HUES6 (cell line): Measurements from ENCODE around the gene ADAM12.

ENCODE experiments used
- H3K27ac ChIP-seq: 2 replicates; pipeline ENCODE4 v1.7.0; 2013; ENCODE audit warnings: low read depth, mild to moderate bottlenecking, low read length, inconsistent platforms
- H3K27me3 ChIP-seq: 2 replicates; pipeline ENCODE4 v1.6.1; 2013; ENCODE audit warnings: low read length; ENCODE audit not compliant: control insufficient read depth, insufficient read depth
- H3K36me3 ChIP-seq: 2 replicates; pipeline ENCODE4 v1.6.1; 2013; ENCODE audit warnings: low read length; ENCODE audit not compliant: control insufficient read depth, insufficient read depth
- H3K4me1 ChIP-seq: 2 replicates; pipeline ENCODE4 v1.6.1; 2013; ENCODE audit warnings: low read length; ENCODE audit not compliant: control insufficient read depth, insufficient read depth
- H3K4me3 ChIP-seq: 2 replicates; pipeline ENCODE4 v1.5.1; 2013; ENCODE audit warnings: low read depth, low read length
- H3K9ac ChIP-seq: one replicate; pipeline ENCODE4 v1.6.1; 2013; ENCODE audit warnings: mild to moderate bottlenecking, low read length
- H3K9me3 ChIP-seq: 2 replicates; pipeline ENCODE4 v1.6.1; 2013; ENCODE audit warnings: low read depth, low read length; ENCODE audit not compliant: control insufficient read depth, insufficient read depth

Gene ADAM12

DNA sequence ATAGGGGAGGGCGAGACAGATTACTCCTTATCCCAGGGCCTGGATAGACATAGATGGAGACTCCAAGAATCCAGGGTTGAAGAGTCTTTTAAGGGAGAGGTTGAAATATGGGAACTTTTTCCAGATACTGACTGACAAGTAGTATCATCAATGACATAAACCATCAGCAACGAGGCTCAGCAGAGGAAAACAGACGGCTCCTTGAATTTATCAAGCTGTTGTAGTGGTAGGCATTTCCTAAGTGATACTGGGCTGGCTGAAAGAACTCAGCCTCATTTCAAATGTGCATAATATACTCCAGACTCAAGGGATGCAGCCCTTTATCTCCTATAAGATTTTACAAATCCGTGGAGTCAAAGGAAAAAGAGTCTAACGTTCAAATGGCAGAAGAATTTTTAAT lies 341.4 kb downstream of the ADAM12 start:
- H3K4me1 ChIP-seq: peaks cover 5% of the 10 kb centered on the region
- no peaks in the 10 kb centered on the region for H3K36me3 ChIP-seq
- no peak overlapping the region for H3K4me3 ChIP-seq
- no peak overlapping the region for H3K9ac ChIP-seq
- no peaks in the 10 kb centered on the region for H3K9me3 ChIP-seq
- H3K27ac ChIP-seq: no peak overlapping the region
- no peaks in the 10 kb centered on the region for H3K27me3 ChIP-seq

- no peaks in the 10 kb centered on the region for H3K9me3 ChIP-seq
- H3K36me3 ChIP-seq: no peaks in the 10 kb centered on the region
- no peaks in the 10 kb centered on the region for H3K27me3 ChIP-seq
- peaks cover 12% of the 10 kb centered on the region for H3K4me1 ChIP-seq
- H3K9ac ChIP-seq: no peak overlapping the region
- no peak overlapping the region for H3K4me3 ChIP-seq
- no peak overlapping the region for H3K27ac ChIP-seq
Measured at GRCh38 chr10:126045861-126046260, 342.4 kb downstream of the ADAM12 start.

DNA sequence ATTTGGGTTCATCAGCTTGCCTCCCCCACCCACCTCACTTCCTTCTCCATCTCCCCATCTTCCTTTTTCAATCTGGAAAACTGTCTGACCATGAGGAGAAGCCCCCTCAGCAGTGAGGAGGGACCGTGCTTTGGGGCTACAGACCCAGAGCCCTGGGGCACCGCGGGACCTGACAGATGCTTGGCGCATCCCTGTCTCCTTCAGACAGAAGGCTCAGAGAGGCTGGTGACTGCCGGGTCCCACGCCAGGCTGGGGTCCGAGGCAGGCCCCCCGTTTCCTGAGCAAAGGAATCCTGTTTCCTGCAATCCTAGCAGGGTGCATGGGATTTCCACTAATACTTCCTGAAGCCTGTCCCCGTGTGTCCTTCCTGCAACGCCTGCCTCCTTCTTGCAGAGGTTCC lies 344.9 kb downstream of the ADAM12 start:
- H3K27me3 ChIP-seq: no peaks in the 10 kb centered on the region
- peaks cover 12% of the 10 kb centered on the region for H3K4me1 ChIP-seq
- no peaks in the 10 kb centered on the region for H3K9me3 ChIP-seq
- no peak overlapping the region for H3K4me3 ChIP-seq
- no peak overlapping the region for H3K9ac ChIP-seq
- H3K36me3 ChIP-seq: no peaks in the 10 kb centered on the region
- H3K27ac ChIP-seq: no peak overlapping the region

- H3K36me3 ChIP-seq: no peaks in the 10 kb centered on the region
- peaks cover 16% of the 10 kb centered on the region for H3K4me1 ChIP-seq
- no peaks in the 10 kb centered on the region for H3K9me3 ChIP-seq
- H3K27ac ChIP-seq: no peak overlapping the region
- no peak overlapping the region for H3K4me3 ChIP-seq
- no peak overlapping the region for H3K9ac ChIP-seq
- no peaks in the 10 kb centered on the region for H3K27me3 ChIP-seq
Measured at GRCh38 chr10:126042906-126043305, 345.4 kb downstream of the ADAM12 start.

DNA sequence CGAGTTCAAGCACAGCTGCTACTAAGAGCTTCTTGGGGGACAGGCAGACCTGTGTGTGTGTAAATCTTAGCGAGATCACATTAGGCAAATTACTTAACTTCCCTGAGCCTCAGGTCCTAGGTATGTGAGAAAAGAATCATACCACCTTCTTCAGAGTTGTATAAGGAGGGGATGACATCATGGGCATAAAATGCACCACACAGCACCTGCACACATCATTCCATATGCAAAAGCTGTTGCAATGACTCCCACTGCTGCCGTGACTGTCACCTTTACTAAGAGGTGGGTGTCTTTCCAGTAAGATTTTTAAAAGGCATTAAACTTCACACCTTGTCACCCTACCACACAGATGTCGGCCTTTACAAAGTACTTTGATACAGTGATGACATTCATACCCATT lies 345.9 kb downstream of the ADAM12 start:
- H3K4me1 ChIP-seq: peaks cover 17% of the 10 kb centered on the region
- H3K4me3 ChIP-seq: no peak overlapping the region
- no peaks in the 10 kb centered on the region for H3K9me3 ChIP-seq
- no peak overlapping the region for H3K9ac ChIP-seq
- H3K27me3 ChIP-seq: no peaks in the 10 kb centered on the region
- H3K27ac ChIP-seq: no peak overlapping the region
- H3K36me3 ChIP-seq: no peaks in the 10 kb centered on the region

- no peaks in the 10 kb centered on the region for H3K36me3 ChIP-seq
- H3K9ac ChIP-seq: no peak overlapping the region
- H3K4me3 ChIP-seq: no peak overlapping the region
- H3K4me1 ChIP-seq: peaks cover 17% of the 10 kb centered on the region
- no peaks in the 10 kb centered on the region for H3K27me3 ChIP-seq
- 0 out of 2 replicates have a peak overlapping the region, but pooled peaks have one; percentile 9 for H3K27ac ChIP-seq
- H3K9me3 ChIP-seq: no peaks in the 10 kb centered on the region
Measured at GRCh38 chr10:126041804-126042231, 346.5 kb downstream of the ADAM12 start.

GRCh38 chr10:126041117-126041516 lies 347.2 kb downstream of the ADAM12 start:
- no peaks in the 10 kb centered on the region for H3K36me3 ChIP-seq
- H3K4me3 ChIP-seq: no peak overlapping the region
- H3K9me3 ChIP-seq: no peaks in the 10 kb centered on the region
- no peaks in the 10 kb centered on the region for H3K27me3 ChIP-seq
- no peak overlapping the region for H3K27ac ChIP-seq
- peaks cover 17% of the 10 kb centered on the region for H3K4me1 ChIP-seq
- no peak overlapping the region for H3K9ac ChIP-seq

DNA sequence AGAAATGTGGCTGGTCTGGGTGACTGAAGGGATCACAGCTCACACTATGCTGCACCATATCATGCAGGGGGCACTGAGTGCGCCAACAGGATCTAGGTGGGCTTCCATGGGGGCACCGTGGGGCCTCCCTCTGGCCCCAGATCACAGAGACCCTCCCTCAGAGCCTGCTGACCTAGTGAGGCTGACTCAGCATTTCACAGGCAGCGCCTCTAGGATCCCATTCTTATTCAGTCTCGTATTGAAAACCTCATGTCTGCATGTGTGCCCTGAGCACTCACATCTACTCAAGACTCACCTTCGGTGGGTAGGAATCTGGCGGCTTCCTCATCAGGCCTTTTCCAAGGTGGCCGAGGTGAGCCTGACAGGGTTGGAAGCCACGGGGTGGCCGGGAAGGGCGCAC lies 350.3 kb downstream of the ADAM12 start:
- Histone ChIP-seq H3K9ac (no peak overlapping the region), H3K36me3 (no peaks in the 10 kb centered on the region), H3K27me3 (no peaks in the 10 kb centered on the region), H3K9me3 (peaks cover 14% of the 10 kb centered on the region), H3K4me3 (no peak overlapping the region), H3K27ac (no peak overlapping the region), H3K4me1 (peaks cover 17% of the 10 kb centered on the region)

GRCh38 chr10:126036515-126036914 lies 351.8 kb downstream of the ADAM12 start:
- peaks cover 14% of the 10 kb centered on the region for H3K9me3 ChIP-seq
- no peak overlapping the region for H3K27ac ChIP-seq
- H3K4me3 ChIP-seq: no peak overlapping the region
- no peaks in the 10 kb centered on the region for H3K36me3 ChIP-seq
- H3K27me3 ChIP-seq: no peaks in the 10 kb centered on the region
- no peak overlapping the region for H3K9ac ChIP-seq
- peaks cover 9% of the 10 kb centered on the region; the same call in 1 of the 2 replicates for H3K4me1 ChIP-seq

DNA sequence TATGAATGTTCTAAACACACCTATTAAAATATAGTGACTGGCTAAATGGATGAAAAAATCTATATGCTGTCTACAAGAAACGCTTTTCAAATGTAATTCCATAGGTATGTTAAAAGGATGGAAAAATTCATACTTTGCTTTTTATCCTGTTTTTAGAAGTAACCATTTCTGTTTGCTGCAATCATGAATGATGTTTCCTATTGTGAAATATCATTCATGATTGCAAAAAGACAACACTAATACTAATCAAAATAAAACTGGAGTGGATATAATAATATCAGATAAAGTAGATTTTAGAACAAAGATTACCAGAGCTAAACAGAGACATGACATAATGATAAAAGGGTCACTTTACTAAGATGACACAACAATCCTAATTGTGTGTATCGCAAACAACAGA lies 353.7 kb downstream of the ADAM12 start:
- Histone ChIP-seq H3K27me3 (no peaks in the 10 kb centered on the region), H3K4me3 (no peak overlapping the region), H3K27ac (no peak overlapping the region), H3K36me3 (no peaks in the 10 kb centered on the region), H3K9me3 (peaks cover 14% of the 10 kb centered on the region), H3K4me1 (peaks cover 5% of the 10 kb centered on the region; the same call in 1 of the 2 replicates), H3K9ac (no peak overlapping the region)

GRCh38 chr10:126029999-126030398 lies 358.3 kb downstream of the ADAM12 start:
- H3K27ac ChIP-seq: no peak overlapping the region
- H3K9me3 ChIP-seq: peaks cover 26% of the 10 kb centered on the region
- H3K36me3 ChIP-seq: no peaks in the 10 kb centered on the region
- H3K4me1 ChIP-seq: no peaks in the 10 kb centered on the region
- H3K9ac ChIP-seq: no peak overlapping the region
- no peaks in the 10 kb centered on the region for H3K27me3 ChIP-seq
- no peak overlapping the region for H3K4me3 ChIP-seq

DNA sequence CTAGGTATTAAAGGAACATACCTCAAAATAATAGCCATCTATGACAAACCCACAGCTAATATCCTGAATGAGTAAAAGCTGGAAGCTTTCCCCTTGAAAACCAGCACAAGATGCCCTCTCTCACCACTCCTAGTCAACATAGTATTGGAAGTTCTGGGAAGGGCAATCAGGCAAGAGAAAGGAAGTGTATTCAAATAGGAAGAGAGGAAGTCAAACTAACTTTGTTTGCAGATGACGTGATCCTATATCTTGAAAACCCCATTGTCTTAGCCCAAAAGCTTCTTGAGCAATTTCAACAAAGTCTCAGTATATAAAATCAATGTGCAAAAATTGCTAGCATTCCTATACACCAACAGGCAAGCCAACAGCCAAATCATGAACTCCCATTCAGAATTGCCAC lies 360.6 kb downstream of the ADAM12 start:
- Histone ChIP-seq H3K27me3 (no peaks in the 10 kb centered on the region), H3K4me3 (no peak overlapping the region), H3K27ac (no peak overlapping the region), H3K4me1 (no peaks in the 10 kb centered on the region), H3K36me3 (no peaks in the 10 kb centered on the region), H3K9me3 (peaks cover 13% of the 10 kb centered on the region; the same call in 1 of the 2 replicates), H3K9ac (no peak overlapping the region)
